ENCODE results near the gene KLHL6. TPM values are rescaled to one million over a fixed set of nuclear protein-coding genes. Genes with fewer than 3 reads are reported as not detected.
"Not testable (repeated sequence)": the region's sequence is repeated elsewhere in the genome, so short reads cannot be mapped to it uniquely, and the experiment has no call there.

KLHL6 gene
- total and polyA plus RNA-seq, 2 experiments from 2014 or later: 0.03 TPM; not detected in 1

- Histone ChIP-seq H3K4me3 (no peak overlapping the region), H3K36me3 (no peaks in the 10 kb centered on the region), H3K27me3 (peaks cover 76% of the 10 kb centered on the region), H3K4me1 (ENCODE audit: low read depth) (no peaks in the 10 kb centered on the region), H3K27ac (no peak overlapping the region), H3K9me3 (ENCODE audit: low read depth) (no peaks in the 10 kb centered on the region)
- TF ChIP-seq, protein P1, sequence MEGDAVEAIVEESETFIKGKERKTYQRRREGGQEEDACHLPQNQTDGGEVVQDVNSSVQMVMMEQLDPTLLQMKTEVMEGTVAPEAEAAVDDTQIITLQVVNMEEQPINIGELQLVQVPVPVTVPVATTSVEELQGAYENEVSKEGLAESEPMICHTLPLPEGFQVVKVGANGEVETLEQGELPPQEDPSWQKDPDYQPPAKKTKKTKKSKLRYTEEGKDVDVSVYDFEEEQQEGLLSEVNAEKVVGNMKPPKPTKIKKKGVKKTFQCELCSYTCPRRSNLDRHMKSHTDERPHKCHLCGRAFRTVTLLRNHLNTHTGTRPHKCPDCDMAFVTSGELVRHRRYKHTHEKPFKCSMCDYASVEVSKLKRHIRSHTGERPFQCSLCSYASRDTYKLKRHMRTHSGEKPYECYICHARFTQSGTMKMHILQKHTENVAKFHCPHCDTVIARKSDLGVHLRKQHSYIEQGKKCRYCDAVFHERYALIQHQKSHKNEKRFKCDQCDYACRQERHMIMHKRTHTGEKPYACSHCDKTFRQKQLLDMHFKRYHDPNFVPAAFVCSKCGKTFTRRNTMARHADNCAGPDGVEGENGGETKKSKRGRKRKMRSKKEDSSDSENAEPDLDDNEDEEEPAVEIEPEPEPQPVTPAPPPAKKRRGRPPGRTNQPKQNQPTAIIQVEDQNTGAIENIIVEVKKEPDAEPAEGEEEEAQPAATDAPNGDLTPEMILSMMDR (IDR thresholded peaks at IDR 0.05; ENCODE audit: low read depth, low read length): no peak
- no peak for DNase-seq (ENCODE audit: low read depth in 1 of 2, low spot score in 1 of 2)
Observed at GRCh38 chr3:183532620-183533411, 22.7 kb downstream of the KLHL6 start.

- no peak for DNase-seq (ENCODE audit: low read depth in 1 of 2, low spot score in 1 of 2)
- TF ChIP-seq, protein P1 (IDR thresholded peaks at IDR 0.05; ENCODE audit: low read depth, low read length): no peak
- H3K27me3 ChIP-seq: peaks cover 63% of the 10 kb centered on the region
- H3K9me3 ChIP-seq (ENCODE audit: low read depth): no peaks in the 10 kb centered on the region
- no peak overlapping the region for H3K27ac ChIP-seq
- H3K4me3 ChIP-seq: no peak overlapping the region
- no peaks in the 10 kb centered on the region for H3K4me1 ChIP-seq (ENCODE audit: low read depth)
- H3K36me3 ChIP-seq: no peaks in the 10 kb centered on the region
Observed at GRCh38 chr3:183529717-183530116, 25.8 kb downstream of the KLHL6 start.

DNA sequence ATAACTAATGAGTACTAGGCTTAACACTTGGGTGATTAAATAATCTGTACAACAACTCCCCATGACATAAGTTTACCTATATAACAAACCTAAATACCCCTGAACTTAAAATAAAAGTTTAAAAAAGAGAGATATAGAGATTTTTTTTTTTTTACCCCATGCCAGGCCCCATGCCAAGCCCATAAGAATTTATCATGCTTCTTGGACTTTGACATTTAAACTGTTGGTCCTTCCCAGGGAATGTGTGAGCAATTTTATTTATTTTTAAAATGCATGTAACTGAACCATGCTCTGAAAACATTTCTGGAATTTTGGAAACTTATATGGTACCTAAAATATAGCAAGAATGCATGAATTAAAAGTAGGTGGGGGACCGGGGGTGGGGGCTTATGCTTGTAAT lies 26.3 kb downstream of the KLHL6 start:
- TF ChIP-seq, protein P1 (IDR thresholded peaks at IDR 0.05; ENCODE audit: low read depth, low read length): no peak
- H3K36me3 ChIP-seq: no peaks in the 10 kb centered on the region
- no peak overlapping the region for H3K27ac ChIP-seq
- H3K27me3 ChIP-seq: peaks cover 68% of the 10 kb centered on the region
- DNase-seq (ENCODE audit: low read depth in 1 of 2, low spot score in 1 of 2): no peak
- no peak overlapping the region for H3K4me3 ChIP-seq
- H3K4me1 ChIP-seq (ENCODE audit: low read depth): no peaks in the 10 kb centered on the region
- H3K9me3 ChIP-seq (ENCODE audit: low read depth): no peaks in the 10 kb centered on the region

DNA sequence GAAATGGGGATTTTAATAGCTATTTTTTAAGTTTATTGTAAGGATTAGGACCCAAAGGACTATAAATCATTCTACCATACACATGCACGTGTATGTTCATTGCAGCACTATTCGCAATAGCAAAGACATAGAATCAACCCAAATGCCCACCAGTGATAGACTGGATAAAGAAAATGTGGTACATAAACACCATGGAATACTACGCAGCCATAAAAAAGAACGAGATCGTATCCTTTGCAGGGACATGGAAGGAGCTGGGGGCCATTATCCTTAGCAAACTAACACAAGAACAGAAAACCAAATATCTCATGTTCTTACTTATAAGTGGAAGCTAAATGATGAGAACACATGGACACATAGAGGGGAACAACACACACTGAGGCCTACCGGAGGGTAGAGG lies 26.7 kb downstream of the KLHL6 start:
- H3K4me3 ChIP-seq; DNase-seq (ENCODE audit: low read depth in 1 of 2, low spot score in 1 of 2); H3K36me3 ChIP-seq; H3K27ac ChIP-seq; H3K4me1 ChIP-seq (ENCODE audit: low read depth); H3K9me3 ChIP-seq (ENCODE audit: low read depth): not testable (repeated sequence)
- H3K27me3 ChIP-seq: peaks cover 71% of the 10 kb centered on the region

DNA sequence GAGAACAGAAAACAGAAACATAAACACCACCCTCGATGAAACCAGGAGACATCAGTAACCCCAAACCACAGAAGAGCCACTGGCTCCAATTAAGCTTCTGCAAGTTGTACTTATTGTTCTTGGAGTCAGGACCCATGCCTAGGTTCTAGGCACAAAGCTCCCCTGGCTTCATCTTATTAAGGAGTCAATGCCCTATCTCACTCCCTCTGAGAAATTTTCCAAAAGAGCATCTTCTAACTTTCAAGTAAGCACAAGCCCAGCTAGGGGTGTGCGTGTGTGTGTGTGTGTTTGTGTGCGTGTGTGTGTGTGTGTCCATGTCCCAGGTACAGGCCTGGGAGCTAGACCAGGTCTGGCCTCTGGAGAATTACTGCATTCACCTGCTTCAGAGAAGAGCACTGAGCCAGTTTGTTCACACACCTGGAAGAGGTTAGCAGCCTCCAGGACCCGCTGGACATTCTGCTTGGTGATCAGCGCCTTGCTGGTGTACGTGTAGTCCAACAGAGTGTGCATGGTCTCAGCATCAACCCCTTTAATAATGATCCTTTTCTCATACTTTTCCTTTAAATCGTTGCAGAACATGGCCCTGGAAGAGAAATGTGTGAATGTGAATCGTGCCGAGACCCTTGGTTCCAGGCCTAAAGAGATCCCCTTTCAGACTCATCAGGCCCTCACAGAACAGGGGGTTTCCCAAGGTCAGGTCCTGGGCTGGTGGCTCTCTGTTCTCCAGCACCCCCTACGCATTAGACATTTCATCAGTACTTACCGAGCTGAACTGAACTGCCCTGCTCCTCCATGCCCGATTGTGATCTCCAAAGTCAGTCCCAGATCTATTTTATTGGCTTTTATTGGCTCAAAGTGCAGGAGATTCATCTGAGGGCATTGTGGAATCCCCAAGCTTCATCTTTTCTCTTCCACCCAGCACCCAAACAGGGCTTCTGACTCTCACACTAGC lies 27.8 kb downstream of the KLHL6 start:
- Histone ChIP-seq H3K27me3 (peaks cover 69% of the 10 kb centered on the region), H3K27ac (no peak overlapping the region), H3K4me3 (no peak overlapping the region), H3K36me3 (no peaks in the 10 kb centered on the region), H3K4me1 (ENCODE audit: low read depth) (no peaks in the 10 kb centered on the region), H3K9me3 (ENCODE audit: low read depth) (no peaks in the 10 kb centered on the region)
- no peak for DNase-seq (ENCODE audit: low read depth in 1 of 2, low spot score in 1 of 2)
- TF ChIP-seq, protein P1 (IDR thresholded peaks at IDR 0.05; ENCODE audit: low read depth, low read length): no peak
